Measurements from ENCODE around the gene LGALS4. TPM values are rescaled to one million over a fixed set of nuclear protein-coding genes. Genes with fewer than 3 reads are reported as not detected.
"Not testable (repeated sequence)": the region's sequence is repeated elsewhere in the genome, so short reads cannot be mapped to it uniquely, and the experiment has no call there.

Gene LGALS4
- polyA plus RNA-seq, 4 donors: 0.97 to 3.0 (median 2.0) TPM

GRCh38 chr19:38774181-38774950 lies 38.4 kb downstream of the LGALS4 start:
- DNase-seq (ENCODE audit: low read depth in 4 of 4, low spot score in 2 of 4): no peak

GRCh38 chr19:38773469-38774177 lies 39.1 kb downstream of the LGALS4 start, which contains the start of gene LGALS7:
TSS of gene LGALS7 (minus strand) at chr19:38773517. CDS start at chr19:38773492, 25 bp downstream.
- DNase-seq (ENCODE audit: low read depth in 4 of 4, low spot score in 2 of 4): no peak

GRCh38 chr19:38771569-38771968 lies 41.2 kb downstream of the LGALS4 start:
- DNase-seq (ENCODE audit: low read depth in 4 of 4, low spot score in 2 of 4): not testable (repeated sequence)

GRCh38 chr19:38770949-38771275 lies 41.8 kb downstream of the LGALS4 start:
- not testable (repeated sequence) for DNase-seq (ENCODE audit: low read depth in 4 of 4, low spot score in 2 of 4)

- not testable (repeated sequence) for DNase-seq (ENCODE audit: low read depth in 4 of 4, low spot score in 2 of 4)
Measured at GRCh38 chr19:38770228-38770948, 42.4 kb downstream of the LGALS4 start.

DNA sequence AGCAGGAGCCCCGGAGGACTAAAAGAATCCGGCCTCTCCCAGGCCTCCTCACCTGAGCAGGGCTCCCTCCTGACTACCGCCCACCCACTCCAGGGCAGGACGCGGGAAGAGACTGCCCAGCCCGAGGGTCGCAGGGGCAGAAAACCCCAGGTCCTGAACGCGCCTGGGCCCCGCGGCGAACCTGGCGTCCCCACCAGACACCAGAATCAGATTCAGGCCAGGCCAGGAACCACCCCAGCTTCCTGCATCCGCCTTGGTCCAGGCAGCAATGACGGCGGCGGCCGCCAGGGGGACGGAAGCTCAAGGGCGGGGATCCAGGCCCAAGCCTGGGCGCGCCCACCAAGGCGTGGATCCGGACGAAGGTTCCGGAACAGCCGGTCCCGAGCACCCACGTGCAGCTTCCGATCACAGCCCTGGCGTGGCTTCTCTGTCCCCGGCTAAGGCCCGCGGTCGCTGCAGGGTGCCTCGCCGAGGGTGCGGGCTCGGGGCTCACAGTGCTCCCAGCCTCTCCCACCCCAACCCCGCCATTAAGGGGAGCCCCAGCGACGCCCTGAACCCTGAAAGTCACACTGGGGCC lies 43.0 kb downstream of the LGALS4 start:
- peak in 3 of 4 donors; percentile 57 to 71 (median 70) for DNase-seq (ENCODE audit: low read depth in 4 of 4, low spot score in 2 of 4)

DNA sequence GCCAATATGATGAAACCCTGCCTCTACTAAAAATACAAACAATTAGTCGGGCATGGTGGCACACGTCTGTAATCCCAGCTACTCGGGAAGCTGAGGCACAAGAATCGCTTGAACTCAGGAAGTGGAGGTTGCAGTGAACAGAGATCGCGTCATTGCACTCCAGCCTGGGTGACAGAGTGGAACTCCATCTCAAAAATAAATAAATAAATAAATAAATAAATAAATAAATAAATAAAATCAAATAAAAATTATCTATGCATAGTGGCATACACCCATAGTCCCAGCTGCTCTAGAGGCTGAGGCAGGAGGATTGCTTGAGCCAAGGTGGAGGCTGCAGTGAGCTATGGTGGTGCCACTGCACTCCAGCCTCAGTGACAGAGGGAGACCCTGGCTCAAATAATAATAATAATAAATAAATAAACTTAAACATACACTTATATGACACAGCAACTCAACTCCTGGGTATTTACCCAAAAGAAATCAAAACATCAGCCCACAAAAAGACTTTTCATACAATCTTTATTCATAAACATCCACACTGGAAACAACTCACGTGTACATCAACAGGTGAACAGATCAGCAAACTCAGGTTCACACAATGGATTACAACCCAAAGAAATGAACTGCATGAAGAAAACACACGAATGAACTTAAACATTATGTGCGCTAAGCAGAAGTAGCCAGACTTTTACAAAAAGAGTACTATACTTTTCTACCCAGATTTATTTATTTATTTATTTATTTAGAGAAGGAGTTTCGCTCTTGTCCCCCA lies 46.3 kb downstream of the LGALS4 start:
- DNase-seq (ENCODE audit: low read depth in 4 of 4, low spot score in 2 of 4): no peak

- no peak for DNase-seq (ENCODE audit: low read depth in 4 of 4, low spot score in 2 of 4)
Measured at GRCh38 chr19:38765214-38765613, 47.5 kb downstream of the LGALS4 start.

DNA sequence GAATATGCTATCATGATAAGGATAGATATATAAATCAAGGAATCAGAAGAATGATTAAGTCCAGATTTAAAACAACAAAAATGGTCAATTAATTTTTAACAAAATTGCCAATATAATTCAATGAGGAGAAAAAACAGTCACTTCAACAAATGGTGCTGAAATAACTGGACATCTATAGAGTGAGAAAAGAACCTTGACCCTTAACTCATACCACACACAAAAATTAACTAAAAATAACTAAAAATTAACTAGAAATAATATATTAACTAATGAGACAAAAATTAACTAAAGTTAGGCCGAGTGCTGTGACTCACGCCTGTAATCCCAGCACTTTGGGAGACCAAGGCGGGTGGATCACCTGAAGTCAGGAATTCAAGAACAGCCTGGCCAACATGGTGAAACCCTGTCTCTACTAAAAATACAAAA lies 48.9 kb downstream of the LGALS4 start:
- DNase-seq (ENCODE audit: low read depth in 4 of 4, low spot score in 2 of 4): no peak

GRCh38 chr19:38761884-38762389 lies 50.8 kb downstream of the LGALS4 start:
- not testable (repeated sequence) for DNase-seq (ENCODE audit: low read depth in 4 of 4, low spot score in 2 of 4)

DNA sequence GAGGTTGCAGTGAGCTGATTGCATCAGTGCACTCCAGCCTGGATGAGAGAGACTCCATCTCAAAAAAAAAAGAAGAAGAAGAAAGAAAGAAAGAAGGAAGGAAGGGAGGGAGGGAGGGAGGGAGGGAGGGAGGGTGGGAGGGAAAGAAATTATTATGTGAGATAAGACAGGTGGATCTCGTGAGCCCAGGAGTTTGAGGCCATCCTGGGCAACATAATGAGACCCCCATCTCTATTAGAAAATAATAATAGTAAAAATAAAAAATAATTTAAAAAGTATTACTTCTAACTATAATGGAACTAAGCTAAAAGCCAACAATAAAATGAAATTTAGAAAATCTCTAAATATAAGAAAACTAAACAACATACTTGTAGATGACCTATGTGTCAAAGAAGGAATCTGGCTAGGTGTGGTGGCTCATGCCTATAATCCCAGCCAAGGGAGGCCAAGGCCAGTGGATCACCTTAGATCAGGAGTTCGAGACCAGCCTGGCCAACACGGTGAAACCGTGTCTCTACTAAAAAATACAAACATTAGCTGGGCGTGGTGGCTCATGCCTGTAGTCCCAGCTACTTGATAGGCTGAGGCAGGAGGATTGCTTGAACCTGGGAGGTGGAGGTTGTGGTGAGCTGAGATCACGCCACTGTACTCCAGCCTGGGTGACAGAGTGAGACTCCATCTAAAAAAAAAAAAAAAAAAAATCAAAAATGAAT lies 51.8 kb downstream of the LGALS4 start:
- DNase-seq (ENCODE audit: low read depth in 4 of 4, low spot score in 2 of 4): not testable (repeated sequence)

DNA sequence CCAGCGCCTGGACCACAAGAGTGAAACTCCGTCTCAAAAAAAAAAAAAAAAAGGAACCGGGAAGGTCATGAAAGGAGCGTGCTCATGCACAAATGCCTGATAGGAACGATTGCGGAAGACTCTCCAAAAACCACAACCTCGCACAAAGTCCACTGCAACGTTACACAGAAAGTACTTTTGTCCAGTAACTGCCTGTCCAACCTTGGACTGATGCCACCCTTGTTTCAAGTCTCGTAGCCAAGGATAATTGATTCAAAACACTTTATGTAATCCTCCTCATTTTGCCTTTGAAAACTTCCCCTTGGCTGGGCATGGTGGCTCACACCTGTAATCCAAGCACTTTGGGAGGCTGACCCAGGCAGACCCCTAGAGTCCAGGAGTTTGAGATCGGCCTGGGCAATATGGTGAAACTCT lies 53.1 kb downstream of the LGALS4 start:
- DNase-seq (ENCODE audit: low read depth in 4 of 4, low spot score in 2 of 4): no peak

DNA sequence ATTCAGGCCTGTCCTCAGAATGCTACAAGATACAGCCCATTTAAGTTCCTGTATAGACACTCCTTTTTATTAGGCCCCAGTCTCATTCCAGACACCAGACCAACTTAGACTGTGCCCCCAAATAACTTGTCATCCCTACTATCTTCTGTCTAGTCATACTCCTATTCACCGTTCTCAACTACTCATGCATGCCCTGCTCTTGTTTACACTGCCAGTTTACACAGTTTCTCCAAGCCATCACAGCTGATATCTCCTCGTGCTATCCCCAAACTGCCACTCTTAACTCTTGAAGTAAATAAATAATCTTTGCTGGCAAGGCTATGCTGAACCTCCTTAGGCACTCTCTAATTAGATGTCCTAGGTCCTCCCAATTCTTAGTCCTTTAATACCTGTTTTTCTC lies 58.5 kb downstream of the LGALS4 start:
- DNase-seq (ENCODE audit: low read depth in 4 of 4, low spot score in 2 of 4): not testable (repeated sequence)

GRCh38 chr19:38753783-38754182 lies 59.0 kb downstream of the LGALS4 start:
- DNase-seq (ENCODE audit: low read depth in 4 of 4, low spot score in 2 of 4): not testable (repeated sequence)

Other genes starting within 250 kb of the LGALS4 start
- 1 to 10 TPM; 2.1 to 5.0 (median 3.4) TPM for gene MAP4K1, start 195.0 kb downstream of the LGALS4 start, polyA plus RNA-seq (ENCODE audit: insufficient read length in 4 of 4)
- 100 to 1,000 TPM; 330 to 352 (median 340) TPM for gene EIF3K, start 193.8 kb downstream of the LGALS4 start, polyA plus RNA-seq (ENCODE audit: insufficient read length in 4 of 4)
- gene ACTN4, start 165.3 kb downstream of the LGALS4 start, polyA plus RNA-seq (ENCODE audit: insufficient read length in 4 of 4): 100 to 1,000 TPM; 655 to 698 (median 680) TPM
- 10 to 100 TPM in 2 of 4 donors, 1 to 10 TPM in 2; 4.6 to 11.3 (median 7.4) TPM for gene CAPN12, start 68.5 kb downstream of the LGALS4 start, polyA plus RNA-seq (ENCODE audit: insufficient read length in 4 of 4)
- gene LGALS7, start 39.4 kb downstream of the LGALS4 start, polyA plus RNA-seq (ENCODE audit: insufficient read length in 4 of 4): 1 to 10 TPM in 1 of 4 donors, under 1 TPM in 2, not detected in 1; 0.41 to 1.4 (median 0.71) TPM
- 1 to 10 TPM in 2 of 4 donors, under 1 TPM in 1, not detected in 1; 0.95 to 3.2 (median 1.4) TPM for gene LGALS7B, start 23.7 kb downstream of the LGALS4 start, polyA plus RNA-seq (ENCODE audit: insufficient read length in 4 of 4)
- gene ECH1, start 18.8 kb upstream of the LGALS4 start, polyA plus RNA-seq (ENCODE audit: insufficient read length in 4 of 4): 100 to 1,000 TPM; 149 to 161 (median 153) TPM
- gene HNRNPL, start 37.0 kb upstream of the LGALS4 start, polyA plus RNA-seq (ENCODE audit: insufficient read length in 4 of 4): 100 to 1,000 TPM; 434 to 500 (median 466) TPM
- gene RINL, start 65.3 kb upstream of the LGALS4 start, polyA plus RNA-seq (ENCODE audit: insufficient read length in 4 of 4): 10 to 100 TPM in 1 of 4 donors, 1 to 10 TPM in 3; 7.1 to 10.0 (median 8.3) TPM
- gene SIRT2, start 86.7 kb upstream of the LGALS4 start, polyA plus RNA-seq (ENCODE audit: insufficient read length in 4 of 4): 10 to 100 TPM; 37.9 to 53.1 (median 43.9) TPM
- gene NFKBIB, start 87.0 kb upstream of the LGALS4 start, polyA plus RNA-seq (ENCODE audit: insufficient read length in 4 of 4): 10 to 100 TPM in 2 of 4 donors, 1 to 10 TPM in 2; 8.2 to 13.4 (median 11.4) TPM
- 1 to 10 TPM in 2 of 4 donors, under 1 TPM in 2; 0.47 to 1.5 (median 1.1) TPM for gene CCER2, start 99.2 kb upstream of the LGALS4 start, polyA plus RNA-seq (ENCODE audit: insufficient read length in 4 of 4)
- 10 to 100 TPM; 31.3 to 72.0 (median 53.4) TPM for gene SARS2, start 117.8 kb upstream of the LGALS4 start, polyA plus RNA-seq (ENCODE audit: insufficient read length in 4 of 4)
- 10 to 100 TPM; 17.7 to 37.4 (median 26.9) TPM for gene MRPS12, start 118.0 kb upstream of the LGALS4 start, polyA plus RNA-seq (ENCODE audit: insufficient read length in 4 of 4)
- gene FBXO17, start 162.8 kb upstream of the LGALS4 start, polyA plus RNA-seq (ENCODE audit: insufficient read length in 4 of 4): 10 to 100 TPM; 51.3 to 93.4 (median 81.1) TPM
- gene FBXO27, start 219.6 kb upstream of the LGALS4 start, polyA plus RNA-seq (ENCODE audit: insufficient read length in 4 of 4): 1 to 10 TPM; 6.1 to 9.8 (median 7.8) TPM

Measured in left renal cortex interstitium (tissue), 4 donors.